Activated T-helper 17 cell treated with anti-CD3 and anti-CD28 coated beads, Interleukin-2, amount 50 U/mL, for 72 hours (primary cell): ENCODE data around the gene CRYBA1. TPM values are rescaled to one million over a fixed set of nuclear protein-coding genes. Genes with fewer than 3 reads are reported as not detected.
"Not testable (repeated sequence)": the region's sequence is repeated elsewhere in the genome, so short reads cannot be mapped to it uniquely, and the experiment has no call there.

Source experiments
- ATAC-seq: fragments of 150-1000 bp; cut with Tn5 transposase; replicated peaks from 2 replicates; pipeline ENCODE4 v1.10.0; 2021; ENCODE audit warnings: mild to moderate bottlenecking, moderate library complexity
- H3K27ac Mint-ChIP-seq: one replicate; pipeline ENCODE4 v1.8.0; 2022; ENCODE audit warnings: mixed read lengths
- H3K27me3 Mint-ChIP-seq: one replicate; pipeline ENCODE4 v1.8.0; 2022; ENCODE audit warnings: mixed read lengths
- H3K36me3 Mint-ChIP-seq: one replicate; pipeline ENCODE4 v1.8.0; 2022; ENCODE audit warnings: low read depth, mild to moderate bottlenecking, mixed read lengths
- H3K4me1 Mint-ChIP-seq: one replicate; pipeline ENCODE4 v1.8.0; 2022; ENCODE audit warnings: mixed read lengths
- H3K4me3 Mint-ChIP-seq: one replicate; pipeline ENCODE4 v1.8.0; 2022; ENCODE audit warnings: mild to moderate bottlenecking, mixed read lengths
- H3K9me3 Mint-ChIP-seq: one replicate; pipeline ENCODE4 v1.8.0; 2022; ENCODE audit warnings: mixed read lengths
- total RNA-seq, 2 donors: library from RNA; stranded (reverse); gene quantifications; one replicate each; pipeline ENCODE4 v1.2.3, GENCODE V29; 2022

CRYBA1 gene
- total RNA-seq, 2 donors from 2014 or later = not detected

GRCh38 chr17:29247219-29247618 lies 560 bp downstream of the CRYBA1 start:
- no peaks in the 10 kb centered on the region for H3K9me3 Mint-ChIP-seq
- ATAC-seq = no peak
- no peak overlapping the region for H3K4me3 Mint-ChIP-seq
- H3K27ac Mint-ChIP-seq = no peak overlapping the region
- H3K36me3 Mint-ChIP-seq = no peaks in the 10 kb centered on the region
- H3K27me3 Mint-ChIP-seq = no peaks in the 10 kb centered on the region
- H3K4me1 Mint-ChIP-seq = no peaks in the 10 kb centered on the region

- H3K27me3 Mint-ChIP-seq = no peaks in the 10 kb centered on the region
- ATAC-seq = no peak
- peaks cover 10% of the 10 kb centered on the region for H3K36me3 Mint-ChIP-seq
- H3K9me3 Mint-ChIP-seq = no peaks in the 10 kb centered on the region
- no peaks in the 10 kb centered on the region for H3K4me1 Mint-ChIP-seq
- H3K27ac Mint-ChIP-seq = no peak overlapping the region
- H3K4me3 Mint-ChIP-seq = no peak overlapping the region
Observed at GRCh38 chr17:29248845-29249244, 2.2 kb downstream of the CRYBA1 start.

- no peak overlapping the region for H3K27ac Mint-ChIP-seq
- no peaks in the 10 kb centered on the region for H3K27me3 Mint-ChIP-seq
- H3K9me3 Mint-ChIP-seq = no peaks in the 10 kb centered on the region
- H3K36me3 Mint-ChIP-seq = peaks cover 25% of the 10 kb centered on the region
- no peak for ATAC-seq
- no peak overlapping the region for H3K4me3 Mint-ChIP-seq
- H3K4me1 Mint-ChIP-seq = no peaks in the 10 kb centered on the region
Observed at GRCh38 chr17:29250666-29251065, 4.0 kb downstream of the CRYBA1 start.

- H3K27ac Mint-ChIP-seq = no peak overlapping the region
- ATAC-seq = no peak
- no peaks in the 10 kb centered on the region for H3K9me3 Mint-ChIP-seq
- H3K4me3 Mint-ChIP-seq = no peak overlapping the region
- peaks cover 30% of the 10 kb centered on the region for H3K36me3 Mint-ChIP-seq
- H3K4me1 Mint-ChIP-seq = no peaks in the 10 kb centered on the region
- no peaks in the 10 kb centered on the region for H3K27me3 Mint-ChIP-seq
Observed at GRCh38 chr17:29251184-29251583, 4.5 kb downstream of the CRYBA1 start.

GRCh38 chr17:29252101-29252791 lies 5.6 kb downstream of the CRYBA1 start:
- ATAC-seq = no peak
- H3K27me3 Mint-ChIP-seq = no peaks in the 10 kb centered on the region
- H3K9me3 Mint-ChIP-seq = no peaks in the 10 kb centered on the region
- peaks cover 41% of the 10 kb centered on the region for H3K36me3 Mint-ChIP-seq
- peaks cover 3% of the 10 kb centered on the region for H3K4me1 Mint-ChIP-seq
- H3K27ac Mint-ChIP-seq = no peak overlapping the region
- no peak overlapping the region for H3K4me3 Mint-ChIP-seq

- no peak overlapping the region for H3K27ac Mint-ChIP-seq
Observed at GRCh38 chr17:29253037-29253436, 6.4 kb downstream of the CRYBA1 start.

GRCh38 chr17:29255926-29256522 lies 9.4 kb downstream of the CRYBA1 start:
- Mint-ChIP-seq H3K27ac (peak overlapping the region; percentile 58), H3K36me3 (peaks cover 79% of the 10 kb centered on the region), H3K4me3 (no peak overlapping the region), H3K27me3 (no peaks in the 10 kb centered on the region), H3K4me1 (peaks cover 10% of the 10 kb centered on the region), H3K9me3 (no peaks in the 10 kb centered on the region)
- ATAC-seq = no peak

More at GRCh38 chr17:29253037-29253436, 6.4 kb downstream of the CRYBA1 start:
- H3K27me3 Mint-ChIP-seq = no peaks in the 10 kb centered on the region
- H3K4me1 Mint-ChIP-seq = peaks cover 10% of the 10 kb centered on the region
- no peaks in the 10 kb centered on the region for H3K9me3 Mint-ChIP-seq
- ATAC-seq = no peak
- H3K4me3 Mint-ChIP-seq = no peak overlapping the region
- peaks cover 49% of the 10 kb centered on the region for H3K36me3 Mint-ChIP-seq

- Mint-ChIP-seq H3K27ac (peak overlapping the region; percentile 58), H3K9me3 (no peaks in the 10 kb centered on the region), H3K4me1 (peaks cover 15% of the 10 kb centered on the region), H3K36me3 (peaks cover 87% of the 10 kb centered on the region), H3K4me3 (peak overlapping the region; percentile 36), H3K27me3 (no peaks in the 10 kb centered on the region)
- peak; percentile 46 for ATAC-seq
Observed at GRCh38 chr17:29256735-29257466, 10.2 kb downstream of the CRYBA1 start.

GRCh38 chr17:29257756-29258155 lies 11.1 kb downstream of the CRYBA1 start:
- H3K27me3 Mint-ChIP-seq = no peaks in the 10 kb centered on the region
- H3K9me3 Mint-ChIP-seq = no peaks in the 10 kb centered on the region
- H3K27ac Mint-ChIP-seq = no peak overlapping the region
- no peak for ATAC-seq
- peak overlapping the region; percentile 36 for H3K4me3 Mint-ChIP-seq
- peaks cover 91% of the 10 kb centered on the region for H3K36me3 Mint-ChIP-seq
- peaks cover 15% of the 10 kb centered on the region for H3K4me1 Mint-ChIP-seq

GRCh38 chr17:29263916-29264315 lies 17.3 kb downstream of the CRYBA1 start:
- Mint-ChIP-seq H3K27ac (peak overlapping the region; percentile 72), H3K36me3 (peaks cover 100% of the 10 kb centered on the region), H3K4me3 (no peak overlapping the region), H3K9me3 (no peaks in the 10 kb centered on the region), H3K27me3 (no peaks in the 10 kb centered on the region), H3K4me1 (peaks cover 9% of the 10 kb centered on the region)
- ATAC-seq = peak; percentile 34

GRCh38 chr17:29271980-29272379 lies 25.3 kb downstream of the CRYBA1 start:
- not testable (repeated sequence) for H3K4me3 Mint-ChIP-seq, H3K27me3 Mint-ChIP-seq, ATAC-seq, H3K9me3 Mint-ChIP-seq
- H3K27ac Mint-ChIP-seq = peak overlapping the region; percentile 67
- peaks cover 100% of the 10 kb centered on the region for H3K36me3 Mint-ChIP-seq
- peaks cover 22% of the 10 kb centered on the region for H3K4me1 Mint-ChIP-seq

- H3K27ac Mint-ChIP-seq = no peak overlapping the region
- H3K4me3 Mint-ChIP-seq = no peak overlapping the region
- ATAC-seq = no peak
- H3K4me1 Mint-ChIP-seq = peaks cover 29% of the 10 kb centered on the region
- H3K9me3 Mint-ChIP-seq = no peaks in the 10 kb centered on the region
- no peaks in the 10 kb centered on the region for H3K27me3 Mint-ChIP-seq
- H3K36me3 Mint-ChIP-seq = peaks cover 100% of the 10 kb centered on the region
Observed at GRCh38 chr17:29273924-29274323, 27.3 kb downstream of the CRYBA1 start.

GRCh38 chr17:29278692-29279091 lies 32.0 kb downstream of the CRYBA1 start:
- Mint-ChIP-seq H3K4me1 (peaks cover 35% of the 10 kb centered on the region), H3K9me3 (peaks cover 4% of the 10 kb centered on the region), H3K27ac (no peak overlapping the region), H3K27me3 (no peaks in the 10 kb centered on the region), H3K36me3 (peaks cover 100% of the 10 kb centered on the region), H3K4me3 (no peak overlapping the region)
- ATAC-seq = no peak

- peaks cover 100% of the 10 kb centered on the region for H3K36me3 Mint-ChIP-seq
- peaks cover 4% of the 10 kb centered on the region for H3K9me3 Mint-ChIP-seq
- no peak for ATAC-seq
- peak overlapping the region; percentile 6 for H3K27ac Mint-ChIP-seq
- H3K4me1 Mint-ChIP-seq = peaks cover 35% of the 10 kb centered on the region
- no peaks in the 10 kb centered on the region for H3K27me3 Mint-ChIP-seq
- peak overlapping the region; percentile 25 for H3K4me3 Mint-ChIP-seq
Observed at GRCh38 chr17:29279397-29280070, 32.9 kb downstream of the CRYBA1 start.
